Endodermal cell (in vitro differentiated cells): ENCODE measurements around the gene ATMIN. TPM values are rescaled to one million over a fixed set of nuclear protein-coding genes. Genes with fewer than 3 reads are reported as not detected.

Experiments
- DNase-seq: peaks from one replicate; pipeline ENCODE4 v3.0.0-alpha.2; 2017
- H3K27ac ChIP-seq: 2 replicates; pipeline ENCODE4 v1.5.1; 2013; ENCODE audit warnings: mild to moderate bottlenecking, low read depth, low read length, moderate library complexity
- H3K27me3 ChIP-seq: 2 replicates; pipeline ENCODE4 v1.6.1; 2013; ENCODE audit warnings: mild to moderate bottlenecking, low read length, moderate library complexity; ENCODE audit not compliant: insufficient read depth, control insufficient read depth, poor library complexity, severe bottlenecking
- H3K36me3 ChIP-seq: 2 replicates; pipeline ENCODE4 v1.7.0; 2013; ENCODE audit warnings: mild to moderate bottlenecking, low read length, moderate library complexity; ENCODE audit not compliant: control insufficient read depth, insufficient read depth
- H3K4me1 ChIP-seq: one replicate; pipeline ENCODE4 v1.7.0; 2013; ENCODE audit warnings: low read length; ENCODE audit not compliant: control insufficient read depth, insufficient read depth
- H3K4me3 ChIP-seq: 2 replicates; pipeline ENCODE4 v1.5.1; 2013; ENCODE audit warnings: mild to moderate bottlenecking, low read length, moderate library complexity
- H3K9ac ChIP-seq: 2 replicates; pipeline ENCODE4 v1.6.1; 2013; ENCODE audit warnings: mild to moderate bottlenecking, low read length, moderate library complexity; ENCODE audit not compliant: poor library complexity, severe bottlenecking; ENCODE audit errors: extremely low read depth
- H3K9me3 ChIP-seq: 2 replicates; pipeline ENCODE4 v1.6.1; 2013; ENCODE audit warnings: mild to moderate bottlenecking, low read length, moderate library complexity; ENCODE audit not compliant: control insufficient read depth
- H3K27ac Mint-ChIP-seq: 2 replicates; pipeline ENCODE4 v1.8.0; 2020; ENCODE audit warnings: mixed read lengths
- H3K27me3 Mint-ChIP-seq: 2 replicates; pipeline ENCODE4 v1.8.0; 2021; ENCODE audit warnings: mild to moderate bottlenecking, mixed read lengths; ENCODE audit not compliant: insufficient read depth
- H3K36me3 Mint-ChIP-seq: 2 replicates; pipeline ENCODE4 v1.8.0; 2020; ENCODE audit warnings: low read depth, mixed read lengths
- H3K4me1 Mint-ChIP-seq: 2 replicates; pipeline ENCODE4 v1.8.0; 2020; ENCODE audit warnings: mixed read lengths
- H3K4me3 Mint-ChIP-seq: 2 replicates; pipeline ENCODE4 v1.8.0; 2020; ENCODE audit warnings: mild to moderate bottlenecking, moderate library complexity, mixed read lengths
- H3K9me3 Mint-ChIP-seq: 2 replicates; pipeline ENCODE4 v1.8.0; 2020; ENCODE audit warnings: mild to moderate bottlenecking, mixed read lengths
- CTCF ChIP-seq: fragments of 200-600 bp; sonication (generic); conservative IDR thresholded peaks from 2 replicates; pipeline ENCODE4 v1.5.0; 2021; ENCODE audit warnings: antibody characterized with exemption, mild to moderate bottlenecking
- WGBS, 2 experiments: methylation state at CpG; one replicate each; pipeline versions ENCODE4 v1.1.5 to v1.1.7; 2013; ENCODE audit warnings: missing lambda C conversion rate in 2 of 2, mixed read lengths in 1 of 2; ENCODE audit not compliant: insufficient coverage in 1 of 2, insufficient read length in 1 of 2; 5-methylcytosine and 5-hydroxymethylcytosine counted together
- total RNA-seq, 2 donors: library from RNA; stranded (reverse); fragmentation: NEBNext Ultra II Directional in 1 of 2; extraction: Animal tissue kit (Norgen Biotek cat#: 25700) in 1 of 2; gene quantifications; 2 replicates in 1 of 2; 3 replicates in 1 of 2; pipeline ENCODE4 v1.2.1, GENCODE V29; 2021

Gene ATMIN
- total RNA-seq, 2 donors from 2014 or later = 45.7 to 53.6 TPM

- Histone ChIP-seq H3K4me3 (peak within 1 kb of the TSS; percentile 94), H3K27me3 (no peaks in the 10 kb centered on the region), H3K27ac (peak within 1 kb of the TSS; percentile 41), H3K4me1 (no peaks in the 10 kb centered on the region), H3K9me3 (no peaks in the 10 kb centered on the region), H3K36me3 (peaks cover 23% of the 10 kb centered on the region), H3K9ac (peak within 1 kb of the TSS; percentile 68)
- Mint-ChIP-seq H3K4me1 (peaks cover 4% of the 10 kb centered on the region), H3K4me3 (peak within 1 kb of the TSS; percentile 76), H3K27me3 (no peaks in the 10 kb centered on the region), H3K36me3 (peaks cover 10% of the 10 kb centered on the region), H3K9me3 (no peaks in the 10 kb centered on the region), H3K27ac (peak within 1 kb of the TSS; percentile 11)
- peak; percentile 100 for DNase-seq
- 0 to 1% methylated on average over 15 to 65 of the region's 83 CpGs for WGBS, 2 experiments
- no peak for TF ChIP-seq CTCF
These were observed 60.5 kb downstream of the ATMIN start, which contains the start of gene GCSH for GRCh38 chr16:81095953-81096714. TSS of gene GCSH (minus strand) at chr16:81096395. CDS start at chr16:81096278, 117 bp downstream.

- Mint-ChIP-seq H3K4me1 (peaks cover 4% of the 10 kb centered on the region), H3K27me3 (no peaks in the 10 kb centered on the region), H3K27ac (peak overlapping the region; percentile 11), H3K36me3 (peaks cover 8% of the 10 kb centered on the region), H3K9me3 (no peaks in the 10 kb centered on the region), H3K4me3 (peak overlapping the region; percentile 76)
- H3K9ac ChIP-seq = no peak overlapping the region
- peak overlapping the region; percentile 65 for H3K4me3 ChIP-seq
- H3K27ac ChIP-seq = no peak overlapping the region
- DNase-seq = no peak
- WGBS, 2 experiments = 60% methylated on average over 5 to 8 of the region's 8 CpGs
- H3K27me3 ChIP-seq = no peaks in the 10 kb centered on the region
- H3K36me3 ChIP-seq = peaks cover 19% of the 10 kb centered on the region
- H3K9me3 ChIP-seq = no peaks in the 10 kb centered on the region
- TF ChIP-seq CTCF = no peak
- H3K4me1 ChIP-seq = no peaks in the 10 kb centered on the region
These were observed 61.1 kb downstream of the ATMIN start for GRCh38 chr16:81096715-81097208.

Other genes starting within 250 kb of the ATMIN start
- gene CDYL2, start 231.2 kb upstream of the ATMIN start, total RNA-seq = 10 to 100 TPM in 1 of 2 donors, 1 to 10 TPM in 1; 9.9 to 12.8 TPM
- gene CMC2, start 29.0 kb upstream of the ATMIN start, total RNA-seq = 100 to 1,000 TPM in 1 of 2 donors, 10 to 100 TPM in 1; 73.8 to 103 TPM
- 10 to 100 TPM; 45.1 to 52.8 TPM for gene CENPN, start 28.6 kb upstream of the ATMIN start, total RNA-seq
- 1 to 10 TPM; 2.9 to 3.9 TPM for gene C16orf46, start 41.4 kb downstream of the ATMIN start, total RNA-seq
- gene GCSH, start 60.6 kb downstream of the ATMIN start, total RNA-seq = 100 to 1,000 TPM; 109 to 118 TPM
- gene BCO1, start 202.8 kb downstream of the ATMIN start, total RNA-seq = under 1 TPM; 0.42 to 0.62 TPM